Activated T-cell treated with anti-CD3 and anti-CD28 coated beads, Interleukin-2, amount 50 U/mL, for 24 hours (primary cell): Measurements from ENCODE around the gene SPRED2.

Experiments used
- DNase-seq: peaks from one replicate; pipeline ENCODE4 v3.0.0-alpha.2; 2020
- H3K27ac Mint-ChIP-seq: 2 replicates; pipeline ENCODE4 v1.8.0; 2020; ENCODE audit warnings: mild to moderate bottlenecking, mixed read lengths
- H3K27me3 Mint-ChIP-seq: 2 replicates; pipeline ENCODE4 v1.8.0; 2020; ENCODE audit warnings: mixed read lengths
- H3K36me3 Mint-ChIP-seq: 2 replicates; pipeline ENCODE4 v1.8.0; 2020; ENCODE audit warnings: low read depth, mixed read lengths
- H3K4me1 Mint-ChIP-seq: 2 replicates; pipeline ENCODE4 v1.8.0; 2020; ENCODE audit warnings: low read depth, mixed read lengths
- H3K4me3 Mint-ChIP-seq: 2 replicates; pipeline ENCODE4 v1.8.0; 2020; ENCODE audit warnings: mild to moderate bottlenecking, moderate library complexity, mixed read lengths
- H3K9me3 Mint-ChIP-seq: 2 replicates; pipeline ENCODE4 v1.8.0; 2020; ENCODE audit warnings: mixed read lengths

SPRED2 gene

DNA sequence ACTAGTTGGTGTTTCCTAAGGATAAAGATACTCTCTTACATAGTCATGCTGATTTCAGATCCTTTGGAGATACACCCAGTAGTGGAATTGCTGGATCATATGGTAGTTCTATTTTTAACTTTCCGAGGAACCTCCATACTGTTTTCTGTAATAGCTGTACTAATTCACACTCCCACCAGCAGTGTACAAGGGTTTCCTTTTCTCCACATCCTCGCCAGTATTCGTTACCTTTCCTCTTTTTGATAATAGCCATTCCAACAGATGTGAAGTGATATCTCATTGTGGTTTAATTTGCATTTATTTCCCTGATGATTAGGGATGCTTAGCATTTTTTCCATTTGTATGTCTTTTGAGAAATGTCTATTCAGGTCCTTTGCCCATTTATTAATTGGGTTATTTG is 170.7 kb downstream of the SPRED2 start:
- H3K27me3 Mint-ChIP-seq = no peaks in the 10 kb centered on the region
- DNase-seq = no peak
- H3K36me3 Mint-ChIP-seq = peaks cover 84% of the 10 kb centered on the region
- no peaks in the 10 kb centered on the region for H3K9me3 Mint-ChIP-seq
- H3K4me1 Mint-ChIP-seq = peaks cover 34% of the 10 kb centered on the region
- no peak overlapping the region for H3K4me3 Mint-ChIP-seq
- H3K27ac Mint-ChIP-seq = peak overlapping the region; percentile 22
